Natural killer cell (primary cell): ENCODE measurements around the gene TMPRSS6. TPM values are rescaled to one million over a fixed set of nuclear protein-coding genes. Genes with fewer than 3 reads are reported as not detected.
"Not testable (repeated sequence)": the region's sequence is repeated elsewhere in the genome, so short reads cannot be mapped to it uniquely, and the experiment has no call there.

Experiments used
- ATAC-seq, 3 donors: fragments of 150-1000 bp in 2 of 3; fragments of 200-7000 bp in 1 of 3; cut with Tn5 transposase; 1 replicate in 1 of 3; 2 replicates in 2 of 3; pipeline ENCODE4 v1.10.0; 2021; ENCODE audit warnings: mild to moderate bottlenecking in 2 of 3, moderate library complexity in 2 of 3
- DNase-seq, 2 donors: peaks; one replicate each; pipeline versions ENCODE4 v3.0.0 to v3.0.0-alpha.2; 2013 to 2021; ENCODE audit warnings: mixed read lengths in 1 of 2
- H3K27ac ChIP-seq: one replicate; pipeline ENCODE4 v1.5.1; 2013; ENCODE audit warnings: mild to moderate bottlenecking, low read length
- H3K27me3 ChIP-seq: one replicate; pipeline ENCODE4 v1.6.1; 2013; ENCODE audit warnings: low read length; ENCODE audit not compliant: control insufficient read depth, insufficient read depth
- H3K36me3 ChIP-seq: one replicate; pipeline ENCODE4 v1.6.1; 2013; ENCODE audit warnings: low read length; ENCODE audit not compliant: control insufficient read depth, insufficient read depth
- H3K4me1 ChIP-seq: one replicate; pipeline ENCODE4 v1.6.1; 2013; ENCODE audit warnings: low read length; ENCODE audit not compliant: control insufficient read depth, insufficient read depth
- H3K4me3 ChIP-seq: one replicate; pipeline ENCODE4 v1.5.1; 2013; ENCODE audit warnings: low read length
- H3K9me3 ChIP-seq: one replicate; pipeline ENCODE4 v1.6.1; 2013; ENCODE audit warnings: low read length; ENCODE audit not compliant: control insufficient read depth, insufficient read depth
- H3K27ac Mint-ChIP-seq, 2 donors: one replicate each; pipeline ENCODE4 v1.8.0; 2022; ENCODE audit warnings: mild to moderate bottlenecking in 2 of 2, mixed read lengths in 2 of 2, moderate library complexity in 1 of 2
- H3K27me3 Mint-ChIP-seq, 2 donors: one replicate each; pipeline ENCODE4 v1.8.0; 2022; ENCODE audit warnings: low read depth in 2 of 2, mixed read lengths in 2 of 2
- H3K36me3 Mint-ChIP-seq: one replicate; pipeline ENCODE4 v1.8.0; 2022; ENCODE audit warnings: mixed read lengths
- H3K4me1 Mint-ChIP-seq, 2 donors: one replicate each; pipeline ENCODE4 v1.8.0; 2022; ENCODE audit warnings: mixed read lengths in 2 of 2
- H3K4me3 Mint-ChIP-seq: one replicate; pipeline ENCODE4 v1.8.0; 2022; ENCODE audit warnings: mild to moderate bottlenecking, moderate library complexity, mixed read lengths
- H3K9me3 Mint-ChIP-seq, 2 donors: one replicate each; pipeline ENCODE4 v1.8.0; 2022; ENCODE audit warnings: mixed read lengths in 2 of 2
- WGBS: methylation state at CpG from one replicate; pipeline ENCODE4 v1.1.7; 2013; ENCODE audit warnings: missing lambda C conversion rate; ENCODE audit not compliant: insufficient coverage; 5-methylcytosine and 5-hydroxymethylcytosine counted together
- intact Hi-C: fragments of 100-400 bp; cut with micrococcal nuclease; formaldehyde crosslinking; loops from one replicate; pipeline ENCODE4 v1.14.2; 2022
- total RNA-seq, 4 donors: library from RNA; stranded (reverse); fragments of 120-200 nt in 1 of 4; gene quantifications; one replicate each; pipeline versions ENCODE4 v1.2.3 to v1.2.4, GENCODE V29; 2013 to 2022
- TF ChIP-seq, protein P1 (sequence below): fragments of 200-600 bp; IDR thresholded peaks from one replicate; pipeline ENCODE4 v1.8.0; 2022; ENCODE audit warnings: antibody characterized with exemption

Gene TMPRSS6
- total RNA-seq, 3 donors from 2014 or later (not counting 1 experiment from before 2014, with no cell fraction given): 1.1 to 4.7 (median 3.4) TPM

DNA sequence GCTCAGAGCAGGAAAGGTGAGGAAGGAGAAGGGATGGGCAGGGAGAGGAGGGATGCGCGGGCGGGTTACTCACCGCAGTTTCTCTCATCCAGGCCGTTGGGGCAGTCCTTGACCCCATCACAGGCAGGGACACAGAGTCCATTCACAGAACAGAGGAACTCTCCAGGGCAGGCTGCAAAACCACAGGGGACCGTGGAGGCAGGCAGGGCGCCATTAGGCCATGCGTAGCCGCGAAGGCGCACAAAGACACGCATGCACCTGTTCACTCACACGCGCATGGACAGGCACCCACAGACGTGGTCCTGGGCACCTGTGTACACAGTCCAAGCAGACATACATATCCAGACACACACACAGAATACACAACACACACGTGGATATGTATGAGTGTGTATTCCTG, 35.0 kb downstream of the TMPRSS6 start:
- H3K27me3 Mint-ChIP-seq: peaks cover 6 to 15% of the 10 kb centered on the region in 2 donors
- ATAC-seq (no peak), DNase-seq (no peak)
- no peaks in the 10 kb centered on the region for H3K36me3 Mint-ChIP-seq
- peaks cover 8% of the 10 kb centered on the region for H3K27me3 ChIP-seq
- 80% methylated on average over 16 of the region's 16 CpGs for WGBS
- H3K4me3 Mint-ChIP-seq: no peak overlapping the region
- no peaks in the 10 kb centered on the region for H3K9me3 ChIP-seq
- no peak overlapping the region for H3K4me3 ChIP-seq
- H3K4me1 Mint-ChIP-seq: peaks cover 19 to 20% of the 10 kb centered on the region in 2 donors
- TF ChIP-seq, protein P1, sequence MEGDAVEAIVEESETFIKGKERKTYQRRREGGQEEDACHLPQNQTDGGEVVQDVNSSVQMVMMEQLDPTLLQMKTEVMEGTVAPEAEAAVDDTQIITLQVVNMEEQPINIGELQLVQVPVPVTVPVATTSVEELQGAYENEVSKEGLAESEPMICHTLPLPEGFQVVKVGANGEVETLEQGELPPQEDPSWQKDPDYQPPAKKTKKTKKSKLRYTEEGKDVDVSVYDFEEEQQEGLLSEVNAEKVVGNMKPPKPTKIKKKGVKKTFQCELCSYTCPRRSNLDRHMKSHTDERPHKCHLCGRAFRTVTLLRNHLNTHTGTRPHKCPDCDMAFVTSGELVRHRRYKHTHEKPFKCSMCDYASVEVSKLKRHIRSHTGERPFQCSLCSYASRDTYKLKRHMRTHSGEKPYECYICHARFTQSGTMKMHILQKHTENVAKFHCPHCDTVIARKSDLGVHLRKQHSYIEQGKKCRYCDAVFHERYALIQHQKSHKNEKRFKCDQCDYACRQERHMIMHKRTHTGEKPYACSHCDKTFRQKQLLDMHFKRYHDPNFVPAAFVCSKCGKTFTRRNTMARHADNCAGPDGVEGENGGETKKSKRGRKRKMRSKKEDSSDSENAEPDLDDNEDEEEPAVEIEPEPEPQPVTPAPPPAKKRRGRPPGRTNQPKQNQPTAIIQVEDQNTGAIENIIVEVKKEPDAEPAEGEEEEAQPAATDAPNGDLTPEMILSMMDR: no peak
- no peak overlapping the region for H3K27ac Mint-ChIP-seq
- H3K9me3 Mint-ChIP-seq: no peaks in the 10 kb centered on the region
- H3K36me3 ChIP-seq: no peaks in the 10 kb centered on the region
- intact Hi-C loops: no loop called here
- peaks cover 17% of the 10 kb centered on the region for H3K4me1 ChIP-seq
- H3K27ac ChIP-seq: no peak overlapping the region

DNA sequence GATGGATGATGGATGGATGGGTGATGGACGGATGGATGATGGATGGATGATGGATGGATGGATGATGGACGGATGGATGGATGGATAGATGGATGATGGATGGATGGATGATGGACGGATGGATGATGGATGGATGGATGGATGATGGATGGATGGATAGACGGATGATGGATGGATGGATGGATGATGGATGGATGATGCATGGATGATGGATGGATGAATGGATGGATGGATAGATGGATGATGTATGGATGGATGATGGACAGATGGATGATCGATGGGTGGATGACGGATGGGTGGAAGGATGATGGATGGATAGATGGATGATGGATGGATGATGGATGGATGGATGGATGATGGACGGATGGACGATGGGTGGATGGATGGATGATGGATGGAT, 36.8 kb downstream of the TMPRSS6 start:
- Mint-ChIP-seq H3K27me3 (peaks cover 17 to 23% of the 10 kb centered on the region in 2 donors), H3K36me3 (no peaks in the 10 kb centered on the region), H3K4me1 (peaks cover under 1% of the 10 kb centered on the region in 2 donors), H3K27ac (no peak overlapping the region), H3K9me3 (no peaks in the 10 kb centered on the region), H3K4me3 (no peak overlapping the region)
- 97% methylated on average over 8 of the region's 8 CpGs for WGBS
- no peak overlapping the region for H3K27ac ChIP-seq
- no peaks in the 10 kb centered on the region for H3K9me3 ChIP-seq
- no peaks in the 10 kb centered on the region for H3K36me3 ChIP-seq
- ATAC-seq (no peak), DNase-seq (no peak)
- TF ChIP-seq, protein P1: no peak
- intact Hi-C loops: loop anchor here (1.0 kb wide), 1 partner anchor 128 kb away; no protein-coding TSS in a partner anchor
- peaks cover 13% of the 10 kb centered on the region for H3K27me3 ChIP-seq
- peaks cover under 1% of the 10 kb centered on the region for H3K4me1 ChIP-seq
- no peak overlapping the region for H3K4me3 ChIP-seq

DNA sequence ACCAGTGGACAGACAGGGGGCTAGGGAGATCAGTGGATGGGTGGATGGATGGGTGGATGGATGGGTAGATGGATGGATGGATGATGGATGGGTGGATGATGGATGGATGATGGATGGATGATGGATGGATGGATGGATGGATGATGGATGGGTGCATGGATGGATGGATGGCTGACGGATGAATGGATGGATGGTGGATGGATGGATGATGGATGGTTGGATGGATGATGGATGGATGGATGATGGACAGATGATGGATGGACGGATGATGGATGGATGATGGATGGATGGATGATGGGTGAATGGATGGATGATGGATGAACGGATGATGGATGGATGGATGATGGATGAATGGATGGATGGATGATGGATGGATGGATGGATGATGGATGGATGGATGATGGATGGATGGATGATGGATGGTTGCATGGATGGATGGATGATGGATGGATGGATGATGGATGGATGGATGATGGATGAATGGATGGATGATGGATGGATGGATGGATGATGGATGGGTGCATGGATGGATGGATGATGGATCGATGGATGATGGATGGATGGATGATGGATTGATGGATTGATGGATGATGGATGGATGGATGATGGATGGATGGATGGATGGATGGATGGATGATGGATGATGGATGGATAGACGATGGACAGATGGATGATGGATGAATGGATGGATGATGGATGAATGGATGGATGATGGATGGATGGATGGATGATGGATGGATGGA, 37.5 kb downstream of the TMPRSS6 start:
- ATAC-seq, H3K27ac ChIP-seq, DNase-seq, H3K9me3 Mint-ChIP-seq, intact Hi-C loops, H3K36me3 Mint-ChIP-seq, H3K4me3 ChIP-seq, H3K4me1 ChIP-seq, H3K9me3 ChIP-seq, H3K4me1 Mint-ChIP-seq, H3K27ac Mint-ChIP-seq, H3K36me3 ChIP-seq, H3K4me3 Mint-ChIP-seq: not testable (repeated sequence)
- peaks cover 19 to 23% of the 10 kb centered on the region in 2 donors for H3K27me3 Mint-ChIP-seq
- WGBS: 95% methylated on average over 5 of the region's 5 CpGs
- H3K27me3 ChIP-seq: peaks cover 13% of the 10 kb centered on the region

DNA sequence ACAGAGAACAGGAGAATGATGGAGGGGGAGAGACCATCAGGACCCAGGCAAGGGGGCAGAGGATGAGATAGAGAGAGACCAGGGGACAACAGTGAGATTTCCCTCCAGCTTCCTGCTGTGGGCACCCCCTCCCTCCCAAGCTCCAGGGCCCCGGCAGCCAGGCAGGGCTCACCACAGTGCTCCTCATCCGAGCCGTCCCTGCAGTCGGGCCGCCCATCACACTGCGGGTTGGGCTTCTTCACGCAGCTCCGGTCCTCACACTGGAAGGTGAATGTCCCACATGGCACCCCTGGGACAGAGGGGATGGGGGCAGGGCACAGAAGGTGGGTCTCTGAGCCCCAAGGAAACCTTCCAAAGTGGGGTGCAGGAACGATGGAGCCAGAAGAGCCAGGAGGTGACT, 38.8 kb downstream of the TMPRSS6 start:
- ATAC-seq (no peak), DNase-seq (no peak)
- Histone ChIP-seq H3K36me3 (no peaks in the 10 kb centered on the region), H3K9me3 (no peaks in the 10 kb centered on the region), H3K27ac (no peak overlapping the region), H3K27me3 (peaks cover 13% of the 10 kb centered on the region), H3K4me3 (no peak overlapping the region), H3K4me1 (no peaks in the 10 kb centered on the region)
- TF ChIP-seq, protein P1: no peak
- H3K36me3 Mint-ChIP-seq: no peaks in the 10 kb centered on the region
- H3K4me1 Mint-ChIP-seq: no peaks in the 10 kb centered on the region
- H3K4me3 Mint-ChIP-seq: no peak overlapping the region
- intact Hi-C loops: no loop called here
- H3K9me3 Mint-ChIP-seq: no peaks in the 10 kb centered on the region
- H3K27ac Mint-ChIP-seq: no peak overlapping the region
- WGBS: 53% methylated on average over 9 of the region's 9 CpGs
- H3K27me3 Mint-ChIP-seq: peaks cover 19 to 22% of the 10 kb centered on the region in 2 donors
